Measurements from ENCODE around the gene RFT1. TPM values are rescaled to one million over a fixed set of nuclear protein-coding genes. Genes with fewer than 3 reads are reported as not detected.

RFT1 gene
- total and polyA plus RNA-seq, 2 of the 13 experiments (the other 11 are each of a cell fraction or from before 2014, with no cell fraction given) = 23.2 to 37.0 TPM

GRCh38 chr3:53151870-53152660 lies 21.8 kb upstream of the RFT1 start:
- Histone ChIP-seq H3K4me1 (ENCODE audit: insufficient read depth, low read length) (peaks cover 58% of the 10 kb centered on the region), H3K9me3 (ENCODE audit: low read length) (no peaks in the 10 kb centered on the region), H3K9ac (ENCODE audit: insufficient read depth, low read depth, low read length) (no peak overlapping the region), H3K27ac (ENCODE audit: extremely low read length, insufficient read depth, low read length) (no peak overlapping the region), H3K79me2 (ENCODE audit: insufficient read depth, low read length) (no peaks in the 10 kb centered on the region), H3K4me3 (replicated peaks in 1 of 3; ENCODE audit: insufficient read depth in 1 of 3, low read depth in 2 of 3, low read length in 3 of 3) (peak overlapping the region in 1 of 3 experiments; percentile 25; a peak in 1 of 6 replicates), H4K20me1 (ENCODE audit: insufficient read depth, low read length) (no peaks in the 10 kb centered on the region), H2AFZ (ENCODE audit: low read length) (no peak overlapping the region), H3K27me3 (ENCODE audit: control insufficient read depth in 1 of 2, insufficient read depth in 2 of 2, low read length in 2 of 2) (peaks cover 2 to 53% of the 10 kb centered on the region in 2 experiments; a peak in 4 of 5 replicates), H3K36me3 (replicated peaks in 1 of 2; ENCODE audit: control insufficient read depth in 1 of 2, insufficient read depth in 2 of 2, low read length in 2 of 2) (no peaks in the 10 kb centered on the region), H3K4me2 (ENCODE audit: low read depth, low read length) (peak overlapping the region; percentile 41)
- WGBS (ENCODE audit: low lambda C conversion rate) = 25% methylated on average over 13 of the region's 20 CpGs
- no peak for DNase-seq (ENCODE audit: low spot score)
- intact Hi-C loops (cut with micrococcal nuclease; ENCODE audit: unreplicated experiment) = no loop called here
- ChIA-PET POLR2A (interaction anchor here (2.4 to 2.6 kb wide), 2 partner anchors 8 to 17 kb away, joined by 13 to 31 read pairs; partner anchors contain the start of gene PRKCD), CTCF (ENCODE audit: low intra/inter-chr PET ratio, low total read pairs) (no interaction called here)
- no peak; the same call in 1 of the 3 replicates for ATAC-seq
- no peak for FAIRE-seq
- BruUV-seq (replicated peaks) = no TSS peak
- in situ Hi-C loops (cut with HindIII; ENCODE audit: extremely low pct_ligation_motif_present, low pct_unique_long_range_greater_than_20kb) = no loop called here
- TF ChIP-seq NAIF1 (CRISPR knock-in tag; IDR thresholded peaks at IDR 0.05; ENCODE audit: borderline replicate concordance) (no peak), REST (IDR thresholded peaks at IDR 0.05; ENCODE audit: borderline replicate concordance in 1 of 2, low read depth in 1 of 2, low read length in 2 of 2) (no peak), KLF12 (CRISPR knock-in tag; IDR thresholded peaks at IDR 0.05; ENCODE audit: borderline replicate concordance) (no peak), KIAA2018 (CRISPR knock-in tag; IDR thresholded peaks at IDR 0.05; ENCODE audit: borderline replicate concordance) (no peak), SNAI1 (CRISPR knock-in tag; IDR thresholded peaks at IDR 0.05; ENCODE audit: borderline replicate concordance) (no peak), ZNF263 (CRISPR knock-in tag; IDR thresholded peaks at IDR 0.05) (peak; percentile 30; the same call in 1 of the 2 replicates)
- TF ChIP-seq, protein P1, sequence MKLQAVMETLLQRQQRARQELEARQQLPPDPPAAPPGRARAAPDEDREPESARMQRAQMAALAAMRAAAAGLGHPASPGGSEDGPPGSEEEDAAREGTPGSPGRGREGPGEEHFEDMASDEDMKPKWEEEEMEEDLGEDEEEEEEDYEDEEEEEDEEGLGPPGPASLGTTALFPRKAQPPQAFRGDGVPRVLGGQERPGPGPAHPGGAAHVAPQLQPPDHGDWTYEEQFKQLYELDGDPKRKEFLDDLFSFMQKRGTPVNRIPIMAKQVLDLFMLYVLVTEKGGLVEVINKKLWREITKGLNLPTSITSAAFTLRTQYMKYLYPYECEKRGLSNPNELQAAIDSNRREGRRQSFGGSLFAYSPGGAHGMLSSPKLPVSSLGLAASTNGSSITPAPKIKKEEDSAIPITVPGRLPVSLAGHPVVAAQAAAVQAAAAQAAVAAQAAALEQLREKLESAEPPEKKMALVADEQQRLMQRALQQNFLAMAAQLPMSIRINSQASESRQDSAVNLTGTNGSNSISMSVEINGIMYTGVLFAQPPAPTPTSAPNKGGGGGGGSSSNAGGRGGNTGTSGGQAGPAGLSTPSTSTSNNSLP (IDR thresholded peaks at IDR 0.05; ENCODE audit: low read depth, low read length) = no peak
- TF ChIP-seq, protein P2, sequence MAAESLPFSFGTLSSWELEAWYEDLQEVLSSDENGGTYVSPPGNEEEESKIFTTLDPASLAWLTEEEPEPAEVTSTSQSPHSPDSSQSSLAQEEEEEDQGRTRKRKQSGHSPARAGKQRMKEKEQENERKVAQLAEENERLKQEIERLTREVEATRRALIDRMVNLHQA (CRISPR knock-in tag; IDR thresholded peaks at IDR 0.05) = no peak
